D341Med (cell line): Measurements from ENCODE around the gene CDC16.
"Not testable (repeated sequence)": the region's sequence is repeated elsewhere in the genome, so short reads cannot be mapped to it uniquely, and the experiment has no call there.

Source experiments
- DNase-seq: peaks from one replicate; pipeline ENCODE4 v3.0.0; 2012; ENCODE audit warnings: low spot score

The CDC16 gene

GRCh38 chr13:114228176-114228575, 6.5 kb upstream of the CDC16 start:
- no peak for DNase-seq

- DNase-seq, result no peak
Measured at GRCh38 chr13:114229506-114229905, 5.2 kb upstream of the CDC16 start.

GRCh38 chr13:114230117-114230516, 4.6 kb upstream of the CDC16 start:
- DNase-seq, result no peak

- no peak for DNase-seq
Measured at GRCh38 chr13:114230575-114230974, 4.1 kb upstream of the CDC16 start.

- no peak for DNase-seq
Measured at GRCh38 chr13:114231886-114232285, 2.8 kb upstream of the CDC16 start.

- no peak for DNase-seq
Measured at GRCh38 chr13:114234266-114234644, 442 bp upstream of the CDC16 start.

- DNase-seq, result no peak
Measured at GRCh38 chr13:114235697-114236096, 1.0 kb downstream of the CDC16 start.

- no peak for DNase-seq
Measured at GRCh38 chr13:114236227-114236626, 1.5 kb downstream of the CDC16 start.

GRCh38 chr13:114237415-114238112, 2.9 kb downstream of the CDC16 start:
- no peak for DNase-seq

GRCh38 chr13:114241918-114242317, 7.2 kb downstream of the CDC16 start:
- no peak for DNase-seq

GRCh38 chr13:114243971-114244370, 9.3 kb downstream of the CDC16 start:
- no peak for DNase-seq

- DNase-seq, result no peak
Measured at GRCh38 chr13:114244637-114245036, 9.9 kb downstream of the CDC16 start.

- no peak for DNase-seq
Measured at GRCh38 chr13:114248011-114248410, 13.3 kb downstream of the CDC16 start.

- no peak for DNase-seq
Measured at GRCh38 chr13:114249077-114249476, 14.4 kb downstream of the CDC16 start.

GRCh38 chr13:114251639-114252440, 17.1 kb downstream of the CDC16 start:
- DNase-seq, result not testable (repeated sequence)

GRCh38 chr13:114256547-114256946, 21.9 kb downstream of the CDC16 start:
- DNase-seq, result no peak

- DNase-seq, result no peak
Measured at GRCh38 chr13:114257014-114257413, 22.3 kb downstream of the CDC16 start.

GRCh38 chr13:114258589-114258988, 23.9 kb downstream of the CDC16 start:
- no peak for DNase-seq

- DNase-seq, result no peak
Measured at GRCh38 chr13:114259374-114259773, 24.7 kb downstream of the CDC16 start.

GRCh38 chr13:114259974-114260373, 25.3 kb downstream of the CDC16 start:
- no peak for DNase-seq

GRCh38 chr13:114260814-114261213, 26.1 kb downstream of the CDC16 start:
- DNase-seq, result no peak

- no peak for DNase-seq
Measured at GRCh38 chr13:114261328-114261965, 26.8 kb downstream of the CDC16 start.

GRCh38 chr13:114263578-114263977, 28.9 kb downstream of the CDC16 start:
- no peak for DNase-seq
